HEK293 (cell line): ENCODE data around the gene TRPC4.
A peak's percentile ranks its signal among the peaks of the same experiment; 100 is the strongest.

Experiments
- CTCF ChIA-PET: fragments of 350-600 bp; formaldehyde crosslinking; extraction: SDS; loops from one replicate; lab custom pipeline; 2021; ENCODE audit warnings: antibody characterized with exemption; lab: Yijun Ruan, JAX
- POLR2A ChIA-PET: fragments of 300-600 bp; formaldehyde crosslinking; extraction: SDS; loops from one replicate; lab custom pipeline; 2020; ENCODE audit warnings: antibody characterized with exemption, inconsistent platforms; lab: Yijun Ruan, JAX
- H3K27ac ChIP-seq: fragments of 200-500 bp; sonication (Bioruptor generic); 2 replicates; pipeline ENCODE4 v1.5.1; 2014; ENCODE audit warnings: low read depth, low read length, control low read depth, inconsistent platforms; ENCODE audit errors: extremely low read depth
- H3K36me3 ChIP-seq, 2 experiments: fragments of 200-500 bp in 1 of 2; sonication (Bioruptor generic) in 1 of 2; 1 replicate in 1 of 2; 2 replicates in 1 of 2; pipeline ENCODE4 v1.5.1; 2014 to 2017; ENCODE audit warnings: inconsistent platforms in 2 of 2, low read length in 2 of 2; ENCODE audit not compliant: control insufficient read depth in 2 of 2, insufficient read depth in 1 of 2
- H3K4me1 ChIP-seq: fragments of 200-500 bp; sonication (Bioruptor generic); 2 replicates; pipeline ENCODE4 v1.5.1; 2014; ENCODE audit warnings: mild to moderate bottlenecking, low read length, inconsistent platforms; ENCODE audit not compliant: control insufficient read depth, insufficient read depth
- H3K4me3 ChIP-seq: 2 replicates; pipeline ENCODE4 v1.5.1; 2011; ENCODE audit warnings: low read depth, mild to moderate bottlenecking, control low read depth, low read length, moderate library complexity
- H3K9me3 ChIP-seq: fragments of 200-500 bp; sonication (Bioruptor generic); 2 replicates; pipeline ENCODE4 v1.5.1; 2014; ENCODE audit warnings: low read depth, low read length, inconsistent platforms; ENCODE audit not compliant: control insufficient read depth, insufficient read depth
- GLIS1 ChIP-seq: fragments of 450-650 bp; formaldehyde crosslinking; IDR thresholded peaks from 2 replicates; pipeline ENCODE4 v1.5.1; 2016; ENCODE audit warnings: missing biosample characterization, missing genetic modification characterization
- OSR2 ChIP-seq: fragments of 450-650 bp; formaldehyde crosslinking; IDR thresholded peaks from 2 replicates; pipeline ENCODE4 v1.5.1; 2016; ENCODE audit warnings: missing biosample characterization, missing genetic modification characterization
- PRDM1 ChIP-seq: fragments of 450-650 bp; formaldehyde crosslinking; IDR thresholded peaks from 2 replicates; pipeline ENCODE4; 2016; ENCODE audit warnings: missing biosample characterization, missing genetic modification characterization
- PRDM2 ChIP-seq: fragments of 450-650 bp; formaldehyde crosslinking; IDR thresholded peaks from 2 replicates; pipeline ENCODE4 v1.5.1; 2016; ENCODE audit warnings: missing biosample characterization, missing genetic modification characterization, borderline replicate concordance
- SCRT1 ChIP-seq: fragments of 450-650 bp; formaldehyde crosslinking; IDR thresholded peaks from 2 replicates; pipeline ENCODE4 v1.5.1; 2016; ENCODE audit warnings: missing biosample characterization, missing genetic modification characterization, borderline replicate concordance
- ZBTB48 ChIP-seq: fragments of 450-650 bp; formaldehyde crosslinking; IDR thresholded peaks from 2 replicates; pipeline ENCODE4 v1.5.1; 2016; ENCODE audit warnings: missing biosample characterization, missing genetic modification characterization
- ZNF335 ChIP-seq: fragments of 450-650 bp; formaldehyde crosslinking; conservative IDR thresholded peaks from 2 replicates; pipeline ENCODE4 v1.5.1; 2016; ENCODE audit warnings: missing biosample characterization, missing genetic modification characterization
- ZNF366 ChIP-seq: fragments of 450-650 bp; formaldehyde crosslinking; conservative IDR thresholded peaks from 2 replicates; pipeline ENCODE4 v1.5.1; 2016; ENCODE audit warnings: missing biosample characterization, missing genetic modification characterization
- ZNF394 ChIP-seq: fragments of 450-650 bp; formaldehyde crosslinking; IDR thresholded peaks from 2 replicates; pipeline ENCODE4 v1.5.1; 2016; ENCODE audit warnings: missing biosample characterization, missing genetic modification characterization, mild to moderate bottlenecking, moderate library complexity, borderline replicate concordance
- ZNF658 ChIP-seq: fragments of 450-650 bp; formaldehyde crosslinking; IDR thresholded peaks from 2 replicates; pipeline ENCODE4; 2016; ENCODE audit warnings: missing biosample characterization, missing genetic modification characterization
- ZNF664 ChIP-seq: fragments of 450-650 bp; formaldehyde crosslinking; IDR thresholded peaks from 2 replicates; pipeline ENCODE4 v1.5.1; 2016; ENCODE audit warnings: missing biosample characterization, missing genetic modification characterization
- TF ChIP-seq, protein P1 (sequence below): fragments of 450-650 bp; formaldehyde crosslinking; IDR thresholded peaks from 2 replicates; pipeline ENCODE4 v1.5.1; 2016; ENCODE audit warnings: missing biosample characterization, missing genetic modification characterization
- TF ChIP-seq, protein P2 (sequence below): fragments of 450-650 bp; formaldehyde crosslinking; IDR thresholded peaks from 2 replicates; pipeline ENCODE4 v1.5.1; 2017; ENCODE audit warnings: missing biosample characterization, missing genetic modification characterization

The TRPC4 gene

DNA sequence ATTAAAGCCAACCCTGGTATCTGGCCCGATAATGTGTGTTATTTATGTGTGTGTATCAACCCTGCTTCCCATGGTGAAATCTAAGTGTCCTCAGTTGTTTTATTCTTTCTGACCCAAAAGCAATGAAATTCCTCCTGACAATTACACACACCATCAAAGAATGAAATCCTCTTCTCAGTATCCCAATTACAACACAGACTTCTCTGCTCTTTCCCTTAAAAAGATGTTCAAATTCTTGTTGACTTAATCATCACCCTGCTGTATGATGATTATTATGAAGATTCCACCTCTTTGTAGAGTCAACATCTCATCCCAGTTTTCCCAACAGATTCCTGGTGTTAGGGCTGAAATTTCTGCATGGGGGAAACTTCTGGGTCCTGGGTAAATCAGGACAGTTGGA lies 8.9 kb upstream of the TRPC4 start:
- Histone ChIP-seq H3K27ac (no peak overlapping the region), H3K4me3 (no peak overlapping the region), H3K4me1 (no peaks in the 10 kb centered on the region), H3K36me3 (no peaks in the 10 kb centered on the region), H3K9me3 (no peaks in the 10 kb centered on the region)
- ChIA-PET CTCF (interaction anchor here (0.6 kb wide), 1 partner anchor 9 kb away, joined by 3 read pairs; no protein-coding TSS in a partner anchor), POLR2A (no interaction called here)
- TF ChIP-seq ZBTB48 (tag by site-specific recombination) (no peak), ZNF658 (tag by site-specific recombination) (no peak), ZNF664 (no peak), SCRT1 (no peak)

DNA sequence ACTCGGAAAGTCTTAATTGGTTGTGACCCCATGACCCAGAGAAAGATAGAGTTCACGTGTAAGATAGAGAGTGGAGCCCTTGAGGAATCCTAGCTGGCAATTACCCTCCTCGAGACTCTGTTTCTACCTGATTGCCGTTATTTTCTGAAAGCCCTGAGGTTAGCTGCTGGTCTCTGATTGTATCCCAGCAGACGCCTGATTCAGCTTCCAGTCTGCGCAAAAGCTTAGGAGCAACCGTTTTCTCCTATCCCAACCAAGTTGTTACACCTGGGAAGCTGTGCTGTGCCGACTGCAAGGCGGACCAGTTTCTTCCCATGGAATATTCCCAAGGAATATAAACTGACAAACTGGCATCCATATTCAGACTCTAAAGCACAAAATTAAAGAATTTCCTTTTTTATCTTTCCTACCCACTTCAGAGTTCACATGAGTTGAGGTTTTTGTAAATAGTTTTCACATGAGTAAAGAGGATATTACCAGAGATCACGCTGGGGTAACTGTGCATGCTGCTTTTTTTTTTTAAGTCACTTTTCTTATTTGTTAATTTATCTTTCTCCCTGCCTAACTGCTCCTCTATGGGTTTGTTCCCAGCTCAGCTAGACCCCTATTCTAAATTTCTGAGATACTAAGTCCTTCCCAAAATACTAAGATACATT lies 1.5 kb upstream of the TRPC4 start:
- TF ChIP-seq OSR2 (tag by site-specific recombination) (no peak), ZNF335 (tag by site-specific recombination) (peak; percentile 29; the same call in 1 of the 2 replicates), PRDM2 (tag by site-specific recombination) (no peak), PRDM1 (tag by site-specific recombination) (no peak)
- TF ChIP-seq, protein P1, sequence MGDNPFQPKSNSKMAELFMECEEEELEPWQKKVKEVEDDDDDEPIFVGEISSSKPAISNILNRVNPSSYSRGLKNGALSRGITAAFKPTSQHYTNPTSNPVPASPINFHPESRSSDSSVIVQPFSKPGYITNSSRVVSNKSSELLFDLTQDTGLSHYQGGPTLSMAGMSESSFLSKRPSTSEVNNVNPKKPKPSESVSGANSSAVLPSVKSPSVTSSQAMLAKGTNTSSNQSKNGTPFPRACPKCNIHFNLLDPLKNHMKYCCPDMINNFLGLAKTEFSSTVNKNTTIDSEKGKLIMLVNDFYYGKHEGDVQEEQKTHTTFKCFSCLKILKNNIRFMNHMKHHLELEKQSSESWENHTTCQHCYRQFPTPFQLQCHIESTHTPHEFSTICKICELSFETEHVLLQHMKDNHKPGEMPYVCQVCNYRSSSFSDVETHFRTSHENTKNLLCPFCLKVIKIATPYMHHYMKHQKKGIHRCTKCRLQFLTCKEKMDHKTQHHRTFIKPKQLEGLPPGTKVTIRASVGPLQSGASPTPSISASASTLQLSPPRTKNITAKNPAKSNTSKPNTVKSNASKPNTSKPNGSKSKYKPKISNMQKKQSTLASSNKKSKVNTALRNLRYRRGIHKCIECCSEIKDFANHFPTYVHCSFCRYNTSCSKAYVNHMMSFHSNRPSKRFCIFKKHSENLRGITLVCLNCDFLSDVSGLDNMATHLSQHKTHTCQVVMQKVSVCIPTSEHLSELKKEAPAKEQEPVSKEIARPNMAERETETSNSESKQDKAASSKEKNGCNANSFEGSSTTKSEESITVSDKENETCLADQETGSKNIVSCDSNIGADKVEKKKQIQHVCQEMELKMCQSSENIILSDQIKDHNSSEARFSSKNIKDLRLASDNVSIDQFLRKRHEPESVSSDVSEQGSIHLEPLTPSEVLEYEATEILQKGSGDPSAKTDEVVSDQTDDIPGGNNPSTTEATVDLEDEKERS = no peak
- TF ChIP-seq, all 188 proteins: peak for 1

DNA sequence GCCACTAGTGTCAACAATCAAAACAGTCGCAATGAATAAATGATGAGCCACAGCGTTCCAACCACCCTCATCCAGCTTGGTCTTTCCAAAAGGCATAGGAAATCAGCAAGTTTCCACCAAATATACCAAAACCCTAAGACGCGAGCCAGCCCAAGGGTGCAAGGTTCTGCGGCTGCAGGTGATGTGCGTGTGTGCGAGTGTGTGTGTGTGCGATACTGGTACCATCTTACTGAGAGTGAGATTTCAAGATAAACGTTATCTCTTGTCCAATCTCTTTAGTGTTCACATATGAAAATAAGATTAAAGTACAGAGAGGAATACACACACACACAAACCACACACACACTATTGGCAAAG lies 895 bp upstream of the TRPC4 start:
- H3K4me1 ChIP-seq = 0 out of 2 replicates have a peak, but pooled peaks cover 3% of the 10 kb centered on the region
- H3K36me3 ChIP-seq = no peaks in the 10 kb centered on the region
- POLR2A ChIA-PET = no interaction called here
- no peak overlapping the region for H3K27ac ChIP-seq
- TF ChIP-seq ZNF394 (tag by site-specific recombination) = 0 out of 2 replicates have a peak, but pooled peaks have one; percentile 11
- TF ChIP-seq, protein P2, sequence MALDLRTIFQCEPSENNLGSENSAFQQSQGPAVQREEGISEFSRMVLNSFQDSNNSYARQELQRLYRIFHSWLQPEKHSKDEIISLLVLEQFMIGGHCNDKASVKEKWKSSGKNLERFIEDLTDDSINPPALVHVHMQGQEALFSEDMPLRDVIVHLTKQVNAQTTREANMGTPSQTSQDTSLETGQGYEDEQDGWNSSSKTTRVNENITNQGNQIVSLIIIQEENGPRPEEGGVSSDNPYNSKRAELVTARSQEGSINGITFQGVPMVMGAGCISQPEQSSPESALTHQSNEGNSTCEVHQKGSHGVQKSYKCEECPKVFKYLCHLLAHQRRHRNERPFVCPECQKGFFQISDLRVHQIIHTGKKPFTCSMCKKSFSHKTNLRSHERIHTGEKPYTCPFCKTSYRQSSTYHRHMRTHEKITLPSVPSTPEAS (tag by site-specific recombination) = peak; percentile 79
- 0 out of 2 replicates have a peak, but pooled peaks have one; percentile 19 for TF ChIP-seq ZNF366 (tag by site-specific recombination)
- TF ChIP-seq OSR2 (tag by site-specific recombination) = no peak
- TF ChIP-seq GLIS1 = no peak
- TF ChIP-seq, all 188 proteins: peak for 3
- CTCF ChIA-PET = interaction anchor here (0.6 to 1.6 kb wide), 12 partner anchors 9 to 1057 kb away, joined by 3 to 7 read pairs (median 3); no protein-coding TSS in a partner anchor
- H3K9me3 ChIP-seq = no peaks in the 10 kb centered on the region
- peak overlapping the region; percentile 61 for H3K4me3 ChIP-seq

More for the DNA sequence above, 1.5 kb upstream of the TRPC4 start:
- Histone ChIP-seq H3K36me3 (no peaks in the 10 kb centered on the region), H3K27ac (no peak overlapping the region), H3K4me3 (no peak overlapping the region), H3K4me1 (0 out of 2 replicates have a peak, but pooled peaks cover 3% of the 10 kb centered on the region), H3K9me3 (no peaks in the 10 kb centered on the region)
- ChIA-PET CTCF (interaction anchor here (0.6 to 1.1 kb wide), 4 partner anchors 8 to 1057 kb away, joined by 3 to 7 read pairs (median 3); no protein-coding TSS in a partner anchor), POLR2A (no interaction called here)
